DND-41 (cell line): ENCODE results near the gene TTC23.

Experiments used
- ATAC-seq: fragments of 200-7000 bp; cut with Tn5 transposase; 3 replicates; pipeline ENCODE4 v1.9.1; 2021; ENCODE audit warnings: low read depth; ENCODE audit not compliant: insufficient read depth
- DNase-seq: peaks from one replicate; pipeline ENCODE4 v3.0.0-alpha.2; 2020
- H2AFZ ChIP-seq: 2 replicates; pipeline ENCODE4 v1.6.0; 2012; ENCODE audit warnings: low read depth, low read length
- H3K27ac ChIP-seq: 2 replicates; pipeline ENCODE4 v1.5.1; 2012; ENCODE audit warnings: low read length, inconsistent platforms
- H3K27me3 ChIP-seq: fragments of 200-600 bp; sonication (generic); 2 replicates; pipeline ENCODE4 v1.6.0; 2012; ENCODE audit warnings: low read length, mild to moderate bottlenecking, inconsistent platforms; ENCODE audit not compliant: insufficient read depth, poor library complexity
- H3K36me3 ChIP-seq: 2 replicates; pipeline ENCODE4 v1.5.1; 2012; ENCODE audit warnings: low read length, inconsistent platforms; ENCODE audit not compliant: insufficient read depth
- H3K4me1 ChIP-seq: 2 replicates; pipeline ENCODE4 v1.5.1; 2012; ENCODE audit warnings: mild to moderate bottlenecking, low read length; ENCODE audit not compliant: insufficient read depth
- H3K4me2 ChIP-seq: 2 replicates; pipeline ENCODE4 v1.6.0; 2012; ENCODE audit warnings: mild to moderate bottlenecking, moderate library complexity, low read length, inconsistent platforms; ENCODE audit not compliant: insufficient read depth
- H3K4me3 ChIP-seq, 2 experiments: fragments of 200-600 bp in 1 of 2; shearing (Covaris generic) in 1 of 2; 2 replicates each; pipeline ENCODE4 v1.5.1; 2012 to 2016; ENCODE audit warnings: inconsistent platforms in 2 of 2, low read length in 2 of 2, mild to moderate bottlenecking in 2 of 2, low read depth in 1 of 2, moderate library complexity in 1 of 2
- H3K79me2 ChIP-seq: 2 replicates; pipeline ENCODE4 v1.6.0; 2012; ENCODE audit warnings: low read length, inconsistent platforms; ENCODE audit not compliant: insufficient read depth
- H3K9ac ChIP-seq: 2 replicates; pipeline ENCODE4 v1.6.0; 2012; ENCODE audit warnings: low read depth, mild to moderate bottlenecking, inconsistent platforms, low read length, moderate library complexity
- H3K9me3 ChIP-seq: 2 replicates; pipeline ENCODE4 v1.5.1; 2012; ENCODE audit warnings: low read length, moderate library complexity, mild to moderate bottlenecking, inconsistent platforms; ENCODE audit not compliant: insufficient read depth, severe bottlenecking
- H4K20me1 ChIP-seq: 2 replicates; pipeline ENCODE4 v1.6.0; 2012; ENCODE audit warnings: low read length; ENCODE audit not compliant: insufficient read depth
- EZH2 ChIP-seq: IDR thresholded peaks from 3 replicates; pipeline ENCODE4 v1.6.1; 2012; ENCODE audit warnings: borderline replicate concordance, low read depth, mild to moderate bottlenecking, moderate library complexity, low read length, inconsistent platforms; ENCODE audit not compliant: severe bottlenecking
- TF ChIP-seq, protein P1 (sequence below): IDR thresholded peaks from 2 replicates; pipeline ENCODE4 v1.5.1; 2012; ENCODE audit warnings: borderline replicate concordance, low read length, moderate library complexity, mild to moderate bottlenecking; ENCODE audit not compliant: poor library complexity, severe bottlenecking; ENCODE audit errors: extremely low read depth

TTC23 gene

DNA sequence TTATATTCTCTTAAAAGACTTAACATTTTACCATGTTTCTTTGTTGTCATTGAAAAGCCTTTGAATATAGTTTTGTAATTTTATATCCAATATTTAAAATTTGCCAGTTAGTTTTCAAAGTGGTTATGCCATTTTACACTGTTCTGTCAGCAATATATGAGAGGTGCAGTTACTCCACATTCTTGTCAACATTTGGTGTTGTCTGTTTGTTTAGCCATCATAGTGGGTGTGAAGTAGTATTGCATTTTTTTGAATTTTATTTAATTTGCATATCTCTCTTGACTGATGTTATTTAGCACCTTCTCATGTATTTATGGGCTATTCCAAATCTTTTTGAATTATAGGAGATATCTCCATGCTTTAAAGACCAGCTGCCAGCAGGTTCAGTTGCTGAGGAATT lies 42.3 kb upstream of the TTC23 start:
- no peak for ATAC-seq
- peak overlapping the region; percentile 50; the same call in 1 of the 2 replicates for H3K27ac ChIP-seq
- H4K20me1 ChIP-seq, result no peaks in the 10 kb centered on the region
- no peak overlapping the region for H3K9ac ChIP-seq
- TF ChIP-seq, protein P1, sequence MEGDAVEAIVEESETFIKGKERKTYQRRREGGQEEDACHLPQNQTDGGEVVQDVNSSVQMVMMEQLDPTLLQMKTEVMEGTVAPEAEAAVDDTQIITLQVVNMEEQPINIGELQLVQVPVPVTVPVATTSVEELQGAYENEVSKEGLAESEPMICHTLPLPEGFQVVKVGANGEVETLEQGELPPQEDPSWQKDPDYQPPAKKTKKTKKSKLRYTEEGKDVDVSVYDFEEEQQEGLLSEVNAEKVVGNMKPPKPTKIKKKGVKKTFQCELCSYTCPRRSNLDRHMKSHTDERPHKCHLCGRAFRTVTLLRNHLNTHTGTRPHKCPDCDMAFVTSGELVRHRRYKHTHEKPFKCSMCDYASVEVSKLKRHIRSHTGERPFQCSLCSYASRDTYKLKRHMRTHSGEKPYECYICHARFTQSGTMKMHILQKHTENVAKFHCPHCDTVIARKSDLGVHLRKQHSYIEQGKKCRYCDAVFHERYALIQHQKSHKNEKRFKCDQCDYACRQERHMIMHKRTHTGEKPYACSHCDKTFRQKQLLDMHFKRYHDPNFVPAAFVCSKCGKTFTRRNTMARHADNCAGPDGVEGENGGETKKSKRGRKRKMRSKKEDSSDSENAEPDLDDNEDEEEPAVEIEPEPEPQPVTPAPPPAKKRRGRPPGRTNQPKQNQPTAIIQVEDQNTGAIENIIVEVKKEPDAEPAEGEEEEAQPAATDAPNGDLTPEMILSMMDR, result no peak
- no peak for TF ChIP-seq EZH2
- H3K4me3 ChIP-seq, result no peak overlapping the region
- peaks cover 12% of the 10 kb centered on the region; the same call in 1 of the 2 replicates for H3K79me2 ChIP-seq
- peaks cover 49% of the 10 kb centered on the region for H3K36me3 ChIP-seq
- DNase-seq, result no peak
- H3K4me2 ChIP-seq, result no peak overlapping the region
- peaks cover 5% of the 10 kb centered on the region for H3K4me1 ChIP-seq
- H2AFZ ChIP-seq, result no peak overlapping the region
- no peaks in the 10 kb centered on the region for H3K9me3 ChIP-seq
- H3K27me3 ChIP-seq, result no peaks in the 10 kb centered on the region

DNA sequence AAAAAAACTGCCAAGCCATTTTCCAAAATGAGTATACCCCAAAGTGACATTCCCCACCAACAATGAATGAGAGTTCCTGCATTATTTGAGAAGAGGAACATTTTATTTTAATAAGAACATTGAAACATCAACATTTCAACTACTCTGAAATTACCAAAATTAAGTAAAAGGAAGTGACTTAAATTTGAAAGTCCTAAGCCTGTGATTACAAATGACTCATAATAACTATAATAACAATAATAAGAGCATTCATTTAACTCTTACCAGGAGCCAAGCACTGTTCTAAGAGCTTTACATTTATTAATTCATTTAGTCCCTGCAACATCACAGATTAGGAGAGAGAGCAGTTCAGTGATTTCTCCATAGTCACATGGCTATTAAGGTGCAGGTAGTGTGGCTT lies 34.3 kb upstream of the TTC23 start:
- Histone ChIP-seq H2AFZ (no peak overlapping the region), H3K79me2 (peaks cover 58% of the 10 kb centered on the region), H3K36me3 (peaks cover 14% of the 10 kb centered on the region), H3K9me3 (no peaks in the 10 kb centered on the region), H4K20me1 (no peaks in the 10 kb centered on the region), H3K4me1 (peaks cover 78% of the 10 kb centered on the region), H3K27me3 (no peaks in the 10 kb centered on the region), H3K9ac (no peak overlapping the region), H3K4me3 (no peak overlapping the region), H3K4me2 (no peak overlapping the region), H3K27ac (peak overlapping the region; percentile 63)
- TF ChIP-seq EZH2, result no peak
- TF ChIP-seq, protein P1, result no peak
- no peak for ATAC-seq
- no peak for DNase-seq

DNA sequence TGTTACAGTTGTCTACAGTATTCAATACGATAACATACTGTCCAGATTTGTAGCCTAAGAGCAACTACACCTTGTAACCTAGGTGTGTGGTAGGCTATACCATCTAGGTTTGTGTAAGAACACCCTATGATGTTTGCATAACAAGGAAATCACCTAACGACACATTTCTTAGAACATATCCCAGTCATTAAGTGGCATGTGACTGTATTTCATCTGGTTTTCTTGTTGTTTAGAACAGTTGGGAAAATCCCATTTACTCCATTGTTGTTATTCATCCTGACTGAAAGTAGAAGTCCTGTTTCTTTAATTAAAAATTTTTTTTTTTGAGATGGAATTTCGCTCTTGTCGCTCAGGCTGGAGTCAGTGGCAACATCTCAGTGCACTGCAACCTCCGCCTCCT lies 33.2 kb upstream of the TTC23 start:
- H3K4me2 ChIP-seq, result peak overlapping the region; percentile 62
- no peak for TF ChIP-seq EZH2
- TF ChIP-seq, protein P1, result no peak
- no peaks in the 10 kb centered on the region for H4K20me1 ChIP-seq
- H3K4me3 ChIP-seq, result peak overlapping the region in 1 of 2 experiments; percentile 45; a peak in 1 of 4 replicates
- H3K79me2 ChIP-seq, result peaks cover 67% of the 10 kb centered on the region
- ATAC-seq (no peak), DNase-seq (no peak)
- H3K4me1 ChIP-seq, result peaks cover 89% of the 10 kb centered on the region
- H2AFZ ChIP-seq, result no peak overlapping the region
- H3K36me3 ChIP-seq, result peaks cover 11% of the 10 kb centered on the region
- H3K27me3 ChIP-seq, result no peaks in the 10 kb centered on the region
- H3K27ac ChIP-seq, result peak overlapping the region; percentile 85
- H3K9ac ChIP-seq, result peak overlapping the region; percentile 58; the same call in 1 of the 2 replicates
- H3K9me3 ChIP-seq, result no peaks in the 10 kb centered on the region

DNA sequence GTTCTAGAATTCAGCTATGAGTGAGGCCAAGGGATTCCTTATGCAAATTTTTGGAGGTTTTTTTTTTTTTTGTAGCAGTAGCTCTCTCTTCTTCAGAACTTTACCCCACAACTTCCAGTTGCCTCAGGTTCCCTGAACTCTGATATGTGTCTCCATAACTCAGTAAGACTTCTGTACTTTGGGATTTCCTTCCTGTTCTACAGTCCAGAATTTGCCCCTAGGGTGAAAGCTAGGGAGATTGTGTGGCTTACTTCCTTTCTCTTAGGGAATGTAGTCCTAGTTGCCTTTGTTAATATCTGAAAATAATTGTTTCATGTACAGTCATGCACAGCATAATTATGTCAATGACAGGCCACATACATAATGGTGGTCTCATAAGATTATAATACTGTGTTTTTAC lies 32.7 kb upstream of the TTC23 start:
- no peak for ATAC-seq

More for the DNA sequence above, 32.7 kb upstream of the TTC23 start:
- H3K4me3 ChIP-seq, result peak overlapping the region in 1 of 2 experiments; percentile 45; a peak in 1 of 4 replicates
- peaks cover 68% of the 10 kb centered on the region for H3K79me2 ChIP-seq
- TF ChIP-seq, protein P1, result no peak
- no peak for TF ChIP-seq EZH2
- H3K9me3 ChIP-seq, result no peaks in the 10 kb centered on the region
- no peaks in the 10 kb centered on the region for H3K27me3 ChIP-seq
- DNase-seq, result no peak
- H3K4me2 ChIP-seq, result peak overlapping the region; percentile 62
- H4K20me1 ChIP-seq, result no peaks in the 10 kb centered on the region
- H3K36me3 ChIP-seq, result peaks cover 10% of the 10 kb centered on the region
- H3K27ac ChIP-seq, result peak overlapping the region; percentile 85
- peak overlapping the region; percentile 58 for H3K9ac ChIP-seq
- H3K4me1 ChIP-seq, result peaks cover 94% of the 10 kb centered on the region
- no peak overlapping the region for H2AFZ ChIP-seq
